Measurements from ENCODE around the gene WDFY3. TPM values are rescaled to one million over a fixed set of nuclear protein-coding genes. Genes with fewer than 3 reads are reported as not detected.

Gene WDFY3
- total RNA-seq, 4 donors from 2014 or later: 77.9 to 149 (median 98.3) TPM

GRCh38 chr4:84647312-84647884 is 319.1 kb downstream of the WDFY3 start:
- ATAC-seq (ENCODE audit: low FRiP score) (no peak), DNase-seq (ENCODE audit: low spot score) (no peak)
- no peak for TF ChIP-seq CTCF (IDR thresholded peaks at IDR 0.05)

GRCh38 chr4:84644087-84644486 is 322.4 kb downstream of the WDFY3 start:
- DNase-seq (ENCODE audit: low spot score): no peak
- no peak for ATAC-seq (ENCODE audit: low FRiP score)
- TF ChIP-seq CTCF (IDR thresholded peaks at IDR 0.05): no peak

- ATAC-seq (ENCODE audit: low FRiP score) (no peak), DNase-seq (ENCODE audit: low spot score) (no peak)
- TF ChIP-seq CTCF (IDR thresholded peaks at IDR 0.05): no peak
Measured at GRCh38 chr4:84639145-84639544, 327.3 kb downstream of the WDFY3 start.

GRCh38 chr4:84638092-84638491 is 328.4 kb downstream of the WDFY3 start:
- TF ChIP-seq CTCF (IDR thresholded peaks at IDR 0.05): no peak
- ATAC-seq (ENCODE audit: low FRiP score) (no peak), DNase-seq (ENCODE audit: low spot score) (no peak)

GRCh38 chr4:84634961-84635360 is 331.5 kb downstream of the WDFY3 start:
- DNase-seq (ENCODE audit: low spot score): no peak
- TF ChIP-seq CTCF (IDR thresholded peaks at IDR 0.05): no peak
- ATAC-seq (ENCODE audit: low FRiP score): no peak

- ATAC-seq (ENCODE audit: low FRiP score) (peak; percentile 92), DNase-seq (ENCODE audit: low spot score) (no peak)
- TF ChIP-seq CTCF (IDR thresholded peaks at IDR 0.05): no peak
Measured at GRCh38 chr4:84632092-84632491, 334.4 kb downstream of the WDFY3 start.

- TF ChIP-seq CTCF (IDR thresholded peaks at IDR 0.05): no peak
- ATAC-seq (ENCODE audit: low FRiP score) (no peak), DNase-seq (ENCODE audit: low spot score) (no peak)
Measured at GRCh38 chr4:84631573-84631972, 334.9 kb downstream of the WDFY3 start.

Data from omental fat pad (tissue), 4 donors.